HEK293 (cell line): ENCODE data around the gene PPP1CA.

Experiments
- ZNF223 ChIP-seq: fragments of 450-650 bp; formaldehyde crosslinking; IDR thresholded peaks from 2 replicates; pipeline ENCODE4 v1.5.1; 2016; ENCODE audit warnings: missing biosample characterization, missing genetic modification characterization
- ZNF341 ChIP-seq: fragments of 450-650 bp; formaldehyde crosslinking; IDR thresholded peaks from 2 replicates; pipeline ENCODE4; 2016; ENCODE audit warnings: low read depth, missing biosample characterization, missing genetic modification characterization
- TF ChIP-seq, protein P1 (sequence below): fragments of 450-650 bp; formaldehyde crosslinking; IDR thresholded peaks from 2 replicates; pipeline ENCODE4 v1.5.1; 2016; ENCODE audit warnings: missing biosample characterization, missing genetic modification characterization

- no peak for TF ChIP-seq ZNF341
- no peak for TF ChIP-seq ZNF223 (tag by site-specific recombination)
- TF ChIP-seq, protein P1, sequence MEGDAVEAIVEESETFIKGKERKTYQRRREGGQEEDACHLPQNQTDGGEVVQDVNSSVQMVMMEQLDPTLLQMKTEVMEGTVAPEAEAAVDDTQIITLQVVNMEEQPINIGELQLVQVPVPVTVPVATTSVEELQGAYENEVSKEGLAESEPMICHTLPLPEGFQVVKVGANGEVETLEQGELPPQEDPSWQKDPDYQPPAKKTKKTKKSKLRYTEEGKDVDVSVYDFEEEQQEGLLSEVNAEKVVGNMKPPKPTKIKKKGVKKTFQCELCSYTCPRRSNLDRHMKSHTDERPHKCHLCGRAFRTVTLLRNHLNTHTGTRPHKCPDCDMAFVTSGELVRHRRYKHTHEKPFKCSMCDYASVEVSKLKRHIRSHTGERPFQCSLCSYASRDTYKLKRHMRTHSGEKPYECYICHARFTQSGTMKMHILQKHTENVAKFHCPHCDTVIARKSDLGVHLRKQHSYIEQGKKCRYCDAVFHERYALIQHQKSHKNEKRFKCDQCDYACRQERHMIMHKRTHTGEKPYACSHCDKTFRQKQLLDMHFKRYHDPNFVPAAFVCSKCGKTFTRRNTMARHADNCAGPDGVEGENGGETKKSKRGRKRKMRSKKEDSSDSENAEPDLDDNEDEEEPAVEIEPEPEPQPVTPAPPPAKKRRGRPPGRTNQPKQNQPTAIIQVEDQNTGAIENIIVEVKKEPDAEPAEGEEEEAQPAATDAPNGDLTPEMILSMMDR: no peak
Measured at GRCh38 chr11:67366546-67366945, 35.1 kb downstream of the PPP1CA start.
